Natural killer cell (primary cell): Measurements from ENCODE around the gene SCG5. TPM values are rescaled to one million over a fixed set of nuclear protein-coding genes. Genes with fewer than 3 reads are reported as not detected.

Experiments
- ATAC-seq, 3 donors: fragments of 150-1000 bp in 2 of 3; fragments of 200-7000 bp in 1 of 3; cut with Tn5 transposase; 1 replicate in 1 of 3; 2 replicates in 2 of 3; pipeline ENCODE4 v1.10.0; 2021; ENCODE audit warnings: mild to moderate bottlenecking in 2 of 3, moderate library complexity in 2 of 3
- DNase-seq, 2 donors: peaks; one replicate each; pipeline versions ENCODE4 v3.0.0 to v3.0.0-alpha.2; 2013 to 2021; ENCODE audit warnings: mixed read lengths in 1 of 2
- H3K27ac ChIP-seq: one replicate; pipeline ENCODE4 v1.5.1; 2013; ENCODE audit warnings: mild to moderate bottlenecking, low read length
- H3K27me3 ChIP-seq: one replicate; pipeline ENCODE4 v1.6.1; 2013; ENCODE audit warnings: low read length; ENCODE audit not compliant: control insufficient read depth, insufficient read depth
- H3K36me3 ChIP-seq: one replicate; pipeline ENCODE4 v1.6.1; 2013; ENCODE audit warnings: low read length; ENCODE audit not compliant: control insufficient read depth, insufficient read depth
- H3K4me1 ChIP-seq: one replicate; pipeline ENCODE4 v1.6.1; 2013; ENCODE audit warnings: low read length; ENCODE audit not compliant: control insufficient read depth, insufficient read depth
- H3K4me3 ChIP-seq: one replicate; pipeline ENCODE4 v1.5.1; 2013; ENCODE audit warnings: low read length
- H3K9me3 ChIP-seq: one replicate; pipeline ENCODE4 v1.6.1; 2013; ENCODE audit warnings: low read length; ENCODE audit not compliant: control insufficient read depth, insufficient read depth
- H3K27ac Mint-ChIP-seq, 2 donors: one replicate each; pipeline ENCODE4 v1.8.0; 2022; ENCODE audit warnings: mild to moderate bottlenecking in 2 of 2, mixed read lengths in 2 of 2, moderate library complexity in 1 of 2
- H3K27me3 Mint-ChIP-seq, 2 donors: one replicate each; pipeline ENCODE4 v1.8.0; 2022; ENCODE audit warnings: low read depth in 2 of 2, mixed read lengths in 2 of 2
- H3K36me3 Mint-ChIP-seq: one replicate; pipeline ENCODE4 v1.8.0; 2022; ENCODE audit warnings: mixed read lengths
- H3K4me1 Mint-ChIP-seq, 2 donors: one replicate each; pipeline ENCODE4 v1.8.0; 2022; ENCODE audit warnings: mixed read lengths in 2 of 2
- H3K4me3 Mint-ChIP-seq: one replicate; pipeline ENCODE4 v1.8.0; 2022; ENCODE audit warnings: mild to moderate bottlenecking, moderate library complexity, mixed read lengths
- H3K9me3 Mint-ChIP-seq, 2 donors: one replicate each; pipeline ENCODE4 v1.8.0; 2022; ENCODE audit warnings: mixed read lengths in 2 of 2
- WGBS: methylation state at CpG from one replicate; pipeline ENCODE4 v1.1.7; 2013; ENCODE audit warnings: missing lambda C conversion rate; ENCODE audit not compliant: insufficient coverage; 5-methylcytosine and 5-hydroxymethylcytosine counted together
- intact Hi-C: fragments of 100-400 bp; cut with micrococcal nuclease; formaldehyde crosslinking; loops from one replicate; pipeline ENCODE4 v1.14.2; 2022
- total RNA-seq, 4 donors: library from RNA; stranded (reverse); fragments of 120-200 nt in 1 of 4; gene quantifications; one replicate each; pipeline versions ENCODE4 v1.2.3 to v1.2.4, GENCODE V29; 2013 to 2022
- TF ChIP-seq, protein P1 (sequence below): fragments of 200-600 bp; IDR thresholded peaks from one replicate; pipeline ENCODE4 v1.8.0; 2022; ENCODE audit warnings: antibody characterized with exemption

SCG5 gene
- total RNA-seq, 3 donors from 2014 or later (not counting 1 experiment from before 2014, with no cell fraction given) = not detected

DNA sequence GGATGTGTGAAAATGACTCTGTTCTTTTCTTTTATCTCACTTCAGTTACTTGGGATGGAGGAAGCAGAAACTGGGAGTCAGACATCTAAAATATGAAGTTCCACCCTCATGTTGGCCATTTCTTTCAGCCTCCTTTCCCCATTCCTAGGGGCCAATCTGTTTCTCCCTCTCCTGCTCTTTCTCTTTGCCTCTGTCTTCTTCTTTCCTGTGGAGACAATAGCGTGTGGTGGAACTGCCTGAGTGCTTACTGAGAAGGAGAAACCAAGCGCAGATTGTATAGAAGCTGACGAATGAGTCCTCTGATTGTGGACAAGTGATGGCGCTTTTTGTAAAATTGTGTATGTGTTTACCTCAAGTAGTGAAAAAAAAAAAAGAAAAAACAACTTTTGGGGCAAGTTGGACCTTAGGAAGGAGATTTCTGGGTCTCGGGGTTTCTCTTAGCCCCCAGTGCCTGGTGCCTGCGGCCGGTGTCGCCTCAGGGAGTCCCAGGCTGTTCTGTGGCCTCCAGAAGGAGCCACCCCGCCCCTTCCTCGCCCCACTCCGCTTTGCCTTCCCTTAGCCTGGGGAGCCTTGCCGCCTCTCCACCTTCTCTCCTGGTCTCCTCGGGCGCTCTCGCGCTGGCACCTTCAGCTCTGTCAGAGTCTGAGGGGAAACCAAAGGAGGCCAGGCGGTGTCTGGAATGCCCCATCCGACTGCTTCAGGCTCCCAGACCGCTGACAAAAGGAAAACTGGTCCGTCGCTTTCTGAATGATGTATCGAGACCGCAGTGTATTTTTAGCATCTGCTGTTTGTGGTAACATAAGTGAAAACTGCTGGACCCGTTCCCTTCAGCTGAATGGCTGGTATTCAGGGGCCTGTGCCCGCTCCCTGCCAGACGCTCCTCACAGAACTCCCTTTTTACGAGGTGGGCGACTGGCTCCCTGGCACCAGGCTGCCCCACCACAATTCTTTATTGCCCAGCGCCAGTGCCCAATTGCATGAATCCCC is 30.1 kb downstream of the SCG5 start:
- Mint-ChIP-seq H3K36me3 (no peaks in the 10 kb centered on the region), H3K27ac (no peak overlapping the region), H3K27me3 (peaks cover 0 to 2% of the 10 kb centered on the region in 2 donors), H3K9me3 (no peaks in the 10 kb centered on the region), H3K4me1 (no peaks in the 10 kb centered on the region), H3K4me3 (no peak overlapping the region)
- ATAC-seq (no peak), DNase-seq (no peak)
- TF ChIP-seq, protein P1, sequence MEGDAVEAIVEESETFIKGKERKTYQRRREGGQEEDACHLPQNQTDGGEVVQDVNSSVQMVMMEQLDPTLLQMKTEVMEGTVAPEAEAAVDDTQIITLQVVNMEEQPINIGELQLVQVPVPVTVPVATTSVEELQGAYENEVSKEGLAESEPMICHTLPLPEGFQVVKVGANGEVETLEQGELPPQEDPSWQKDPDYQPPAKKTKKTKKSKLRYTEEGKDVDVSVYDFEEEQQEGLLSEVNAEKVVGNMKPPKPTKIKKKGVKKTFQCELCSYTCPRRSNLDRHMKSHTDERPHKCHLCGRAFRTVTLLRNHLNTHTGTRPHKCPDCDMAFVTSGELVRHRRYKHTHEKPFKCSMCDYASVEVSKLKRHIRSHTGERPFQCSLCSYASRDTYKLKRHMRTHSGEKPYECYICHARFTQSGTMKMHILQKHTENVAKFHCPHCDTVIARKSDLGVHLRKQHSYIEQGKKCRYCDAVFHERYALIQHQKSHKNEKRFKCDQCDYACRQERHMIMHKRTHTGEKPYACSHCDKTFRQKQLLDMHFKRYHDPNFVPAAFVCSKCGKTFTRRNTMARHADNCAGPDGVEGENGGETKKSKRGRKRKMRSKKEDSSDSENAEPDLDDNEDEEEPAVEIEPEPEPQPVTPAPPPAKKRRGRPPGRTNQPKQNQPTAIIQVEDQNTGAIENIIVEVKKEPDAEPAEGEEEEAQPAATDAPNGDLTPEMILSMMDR = no peak
- 96% methylated on average over 29 of the region's 29 CpGs for WGBS
- intact Hi-C loops = no loop called here
- H3K36me3 ChIP-seq = no peaks in the 10 kb centered on the region
- H3K27me3 ChIP-seq = no peaks in the 10 kb centered on the region
- no peak overlapping the region for H3K4me3 ChIP-seq
- H3K27ac ChIP-seq = no peak overlapping the region
- H3K9me3 ChIP-seq = no peaks in the 10 kb centered on the region
- H3K4me1 ChIP-seq = no peaks in the 10 kb centered on the region

DNA sequence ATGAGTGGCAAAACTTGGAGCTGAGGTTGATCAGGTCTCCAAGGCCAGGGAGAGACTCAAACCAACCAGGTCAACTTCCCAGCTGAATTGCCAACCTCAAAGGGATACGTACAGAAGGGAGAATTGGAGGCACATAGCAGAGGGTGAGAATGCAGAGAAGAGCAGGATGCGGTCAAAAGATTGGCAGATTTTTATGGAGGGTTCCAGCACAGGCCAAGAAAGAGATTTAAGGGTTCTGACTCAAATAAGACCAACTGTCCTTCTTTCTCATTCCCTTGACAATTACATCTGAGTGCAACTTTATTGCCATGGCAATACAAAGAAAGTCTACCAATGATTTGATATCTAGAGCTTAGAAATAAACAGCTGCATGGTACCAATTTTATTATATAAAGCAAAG is 33.2 kb downstream of the SCG5 start:
- no peaks in the 10 kb centered on the region for H3K9me3 ChIP-seq
- no peak overlapping the region for H3K27ac ChIP-seq
- Mint-ChIP-seq H3K4me3 (no peak overlapping the region), H3K4me1 (no peaks in the 10 kb centered on the region), H3K9me3 (no peaks in the 10 kb centered on the region), H3K27me3 (peaks cover 2 to 11% of the 10 kb centered on the region in 2 donors), H3K36me3 (no peaks in the 10 kb centered on the region), H3K27ac (no peak overlapping the region)
- no peaks in the 10 kb centered on the region for H3K36me3 ChIP-seq
- intact Hi-C loops = no loop called here
- no peak overlapping the region for H3K4me3 ChIP-seq
- H3K27me3 ChIP-seq = no peaks in the 10 kb centered on the region
- no peaks in the 10 kb centered on the region for H3K4me1 ChIP-seq
- DNase-seq = no peak
- WGBS = 93% methylated on average over 2 of the region's 2 CpGs
- TF ChIP-seq, protein P1 = no peak
- no peak for ATAC-seq

DNA sequence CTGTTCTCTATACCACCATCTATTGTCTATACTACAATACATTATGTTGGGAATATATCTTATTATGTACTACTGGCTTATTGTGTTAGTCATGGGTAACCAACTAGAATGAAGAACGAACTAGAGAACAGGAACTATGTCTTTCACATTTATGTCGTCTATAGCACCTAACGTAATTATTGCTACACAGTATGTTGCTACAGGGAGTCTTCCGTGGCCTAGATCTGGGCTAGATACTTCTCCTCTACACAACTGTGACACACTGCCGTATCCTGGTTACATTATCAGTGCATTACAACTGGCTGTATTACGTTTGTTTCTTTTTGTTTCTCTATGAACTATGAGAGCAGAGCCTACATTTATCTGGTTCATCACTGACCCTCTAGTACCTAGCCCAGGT is 34.0 kb downstream of the SCG5 start:
- Histone ChIP-seq H3K4me1 (no peaks in the 10 kb centered on the region), H3K27me3 (no peaks in the 10 kb centered on the region), H3K4me3 (no peak overlapping the region), H3K27ac (no peak overlapping the region), H3K36me3 (no peaks in the 10 kb centered on the region), H3K9me3 (no peaks in the 10 kb centered on the region)
- peaks cover 2 to 11% of the 10 kb centered on the region in 2 donors for H3K27me3 Mint-ChIP-seq
- no peak overlapping the region for H3K27ac Mint-ChIP-seq
- no peaks in the 10 kb centered on the region for H3K9me3 Mint-ChIP-seq
- intact Hi-C loops = no loop called here
- no peak for ATAC-seq
- no peaks in the 10 kb centered on the region for H3K4me1 Mint-ChIP-seq
- H3K4me3 Mint-ChIP-seq = no peak overlapping the region
- 70% methylated on average over 5 of the region's 6 CpGs for WGBS
- TF ChIP-seq, protein P1 = no peak
- DNase-seq = no peak
- H3K36me3 Mint-ChIP-seq = no peaks in the 10 kb centered on the region
